K562 (cell line): Measurements from ENCODE around the gene EOGT. TPM values are rescaled to one million over a fixed set of nuclear protein-coding genes. Genes with fewer than 3 reads are reported as not detected.

Source experiments
- ATAC-seq: fragments of 200-7000 bp; cut with Tn5 transposase; 3 replicates; pipeline ENCODE4 v1.9.1; 2020; ENCODE audit warnings: moderate library complexity
- BruUV-seq: library from RNA; stranded (reverse); fragments of 400-500 nt; replicated peaks from 2 replicates; lab custom pipeline; 2021; lab: Mats Ljungman, UMichigan
- CTCF ChIA-PET: fragments of 300-600 bp; formaldehyde crosslinking; extraction: SDS; loops from one replicate; lab custom pipeline; 2021; ENCODE audit warnings: low intra/inter-chr PET ratio; lab: Yijun Ruan, JAX
- POLR2A ChIA-PET: fragments of 300-600, 350-650 bp; sonication (Branson Sonifier 250); formaldehyde crosslinking; extraction: SDS; loops from one replicate; lab custom pipeline; 2021; ENCODE audit warnings: antibody characterized with exemption, inconsistent platforms; lab: Yijun Ruan, JAX
- DNase-seq, 4 experiments: peaks; one replicate each; pipeline versions ENCODE4 v3.0.0 to v3.0.0-alpha.2; 2011 to 2018; ENCODE audit warnings: low spot score in 3 of 4, mixed read lengths in 3 of 4; ENCODE audit errors: extremely low read depth in 1 of 4
- FAIRE-seq: peaks from 2 replicates; lab custom pipeline; 2011; peaks lifted over from hg19 to GRCh38; lab: Jason Lieb, UNC
- H2AFZ ChIP-seq: 2 replicates; pipeline ENCODE4 v1.6.0; 2011; ENCODE audit warnings: low read depth, low read length, control low read depth, inconsistent platforms
- H3K27ac ChIP-seq: fragments of 200-600 bp; 3 replicates; pipeline ENCODE4 v1.8.0; 2011; ENCODE audit warnings: low read depth, mild to moderate bottlenecking, control low read depth, inconsistent platforms, low read length, moderate library complexity, mixed read lengths; ENCODE audit errors: extremely low read depth
- H3K27me3 ChIP-seq, 2 experiments: fragments of 300-600 bp in 1 of 2; 2 replicates in 1 of 2; 3 replicates in 1 of 2; pipeline versions ENCODE4 v1.6.0 to v1.8.0; 2011; ENCODE audit warnings: inconsistent platforms in 2 of 2, low read length in 2 of 2, mild to moderate bottlenecking in 1 of 2, mixed read lengths in 1 of 2, moderate library complexity in 1 of 2; ENCODE audit not compliant: control insufficient read depth in 2 of 2, insufficient read depth in 2 of 2
- H3K36me3 ChIP-seq: fragments of 300-600 bp; 3 replicates; pipeline ENCODE4 v1.8.0; 2011; ENCODE audit warnings: mild to moderate bottlenecking, low read length, inconsistent platforms; ENCODE audit not compliant: control insufficient read depth, insufficient read depth
- H3K4me1 ChIP-seq, 2 experiments: fragments of 200-600 bp in 1 of 2; replicated peaks in 1 of 2; 2 replicates in 1 of 2; 3 replicates in 1 of 2; pipeline versions ENCODE4 v1.5.1 to v1.8.0; 2011; ENCODE audit warnings: inconsistent platforms in 2 of 2, low read length in 2 of 2, mild to moderate bottlenecking in 1 of 2, mixed read lengths in 1 of 2, moderate library complexity in 1 of 2; ENCODE audit not compliant: control insufficient read depth in 2 of 2, insufficient read depth in 2 of 2
- H3K4me2 ChIP-seq: 2 replicates; pipeline ENCODE4 v1.6.1; 2011; ENCODE audit warnings: low read length, control low read depth, inconsistent platforms, mixed read lengths; ENCODE audit not compliant: insufficient read depth
- H3K4me3 ChIP-seq: fragments of 200-600 bp; sonication (generic), shearing (Covaris generic); 2 replicates; pipeline ENCODE4 v1.5.1; 2016; ENCODE audit warnings: control low read depth, inconsistent platforms
- H3K79me2 ChIP-seq: fragments of 200-600 bp; 3 replicates; pipeline ENCODE4 v1.8.0; 2011; ENCODE audit warnings: low read length, inconsistent platforms; ENCODE audit not compliant: control insufficient read depth, insufficient read depth
- H3K9ac ChIP-seq, 2 experiments: 2 replicates each; pipeline versions ENCODE4 v1.6.0 to v1.6.1; 2011; ENCODE audit warnings: low read depth in 2 of 2, low read length in 2 of 2, control low read depth in 1 of 2, inconsistent platforms in 1 of 2, mild to moderate bottlenecking in 1 of 2, mixed read lengths in 1 of 2; ENCODE audit not compliant: insufficient read depth in 1 of 2
- H3K9me1 ChIP-seq: one replicate; pipeline ENCODE4 v1.6.0; 2011; ENCODE audit warnings: inconsistent platforms, mild to moderate bottlenecking, low read length, moderate library complexity; ENCODE audit not compliant: control insufficient read depth, insufficient read depth
- H3K9me3 ChIP-seq: replicated peaks from 2 replicates; pipeline ENCODE4 v1.5.1; 2011; ENCODE audit warnings: low read depth, low read length, inconsistent platforms; ENCODE audit not compliant: control insufficient read depth, insufficient read depth
- H4K20me1 ChIP-seq: replicated peaks from 2 replicates; pipeline ENCODE4 v1.6.1; 2011; ENCODE audit warnings: low read length, inconsistent platforms, mixed read lengths; ENCODE audit not compliant: control insufficient read depth, insufficient read depth
- E2F6 ChIP-seq, 2 experiments: IDR thresholded peaks; 2 replicates each; pipeline ENCODE4 v1.6.1; 2011; ENCODE audit warnings: borderline replicate concordance in 1 of 2, control low read depth in 1 of 2, low read depth in 1 of 2, low read length in 1 of 2, mild to moderate bottlenecking in 1 of 2, mixed read lengths in 1 of 2, moderate library complexity in 1 of 2; ENCODE audit not compliant: insufficient read depth in 1 of 2, insufficient read length in 1 of 2, poor library complexity in 1 of 2, severe bottlenecking in 1 of 2; ENCODE audit errors: extremely low read depth in 1 of 2
- ELF1 ChIP-seq: fragments of 200-800 bp; sonication (Bioruptor generic); IDR thresholded peaks from 2 replicates; pipeline ENCODE4 v1.6.1; 2016; ENCODE audit warnings: missing genetic modification characterization, missing compliant biosample characterization
- KLF1 ChIP-seq: fragments of 450-650 bp; IDR thresholded peaks from 2 replicates; pipeline ENCODE4 v1.6.1; 2016; ENCODE audit warnings: missing genetic modification characterization, missing compliant biosample characterization
- MEF2D ChIP-seq: conservative IDR thresholded peaks from 2 replicates; pipeline ENCODE4 v1.6.1; 2016; ENCODE audit warnings: low read depth, missing genetic modification characterization, missing compliant biosample characterization
- MTF1 ChIP-seq: fragments of 250-450 bp; sonication (Bioruptor Pico); IDR thresholded peaks from 2 replicates; pipeline ENCODE4 v1.9.0; 2021; ENCODE audit warnings: moderate library complexity, mild to moderate bottlenecking, inconsistent platforms, borderline replicate concordance
- NCOA2 ChIP-seq, 2 experiments: fragments of 450-650 bp; IDR thresholded peaks; 2 replicates each; pipeline ENCODE4 v1.6.1; 2018; ENCODE audit warnings: mild to moderate bottlenecking in 2 of 2, moderate library complexity in 1 of 2; ENCODE audit not compliant: partially characterized antibody in 2 of 2
- NCOA4 ChIP-seq: fragments of 450-650 bp; IDR thresholded peaks from 2 replicates; pipeline ENCODE4 v1.6.1; 2018; ENCODE audit warnings: mild to moderate bottlenecking; ENCODE audit not compliant: partially characterized antibody
- NR1H2 ChIP-seq: sonication (generic); formaldehyde crosslinking; IDR thresholded peaks from 2 replicates; pipeline ENCODE4 v1.4.0; 2020; ENCODE audit warnings: mild to moderate bottlenecking, missing genetic modification reagents
- NR4A1 ChIP-seq, 2 experiments: fragments of 250-450 bp in 1 of 2; fragments of 450-650 bp in 1 of 2; sonication (Bioruptor Pico) in 1 of 2; IDR thresholded peaks; 2 replicates each; pipeline versions ENCODE4 v1.4.0 to v1.6.1; 2016 to 2020; ENCODE audit warnings: mild to moderate bottlenecking in 2 of 2, missing compliant biosample characterization in 1 of 2, missing genetic modification characterization in 1 of 2, moderate library complexity in 1 of 2
- SAFB ChIP-seq: fragments of 200-400 bp; formaldehyde crosslinking; IDR thresholded peaks from 2 replicates; pipeline ENCODE4 v1.6.1; 2017; ENCODE audit warnings: low read depth, low read length, borderline replicate concordance
- TAF9B ChIP-seq: fragments of 450-650 bp; IDR thresholded peaks from 2 replicates; pipeline ENCODE4 v1.6.1; 2018; ENCODE audit warnings: mild to moderate bottlenecking; ENCODE audit not compliant: partially characterized antibody
- TGIF2 ChIP-seq: sonication (generic); formaldehyde crosslinking; IDR thresholded peaks from 2 replicates; pipeline ENCODE4 v1.8.1; 2022; ENCODE audit warnings: mild to moderate bottlenecking, missing genetic modification reagents, moderate library complexity
- ZNF239 ChIP-seq: fragments of 250-450 bp; sonication (Bioruptor Pico); IDR thresholded peaks from 2 replicates; pipeline ENCODE4 v1.4.0; 2020; ENCODE audit warnings: mild to moderate bottlenecking
- WGBS: fragments of 100-300 bp; shearing (Covaris generic); methylation state at CpG from one replicate; pipeline ENCODE4 v1.1.6; 2016; ENCODE audit warnings: low coverage, mixed read lengths; ENCODE audit not compliant: insufficient coverage; ENCODE audit errors: missing lambda C conversion rate; 5-methylcytosine and 5-hydroxymethylcytosine counted together
- in situ Hi-C: fragments of 300-500 bp; cut with MboI; formaldehyde crosslinking; loops from 4 replicates; pipeline ENCODE4 v1.15.0; 2018; ENCODE audit warnings: inconsistent platforms, mixed read lengths
- intact Hi-C: fragments of 100-400 bp; cut with micrococcal nuclease; formaldehyde crosslinking; loops from 2 replicates; pipeline ENCODE4 v1.14.2; 2022
- polyA plus RNA-seq, 8 experiments: library from polyadenylated mRNA; depleted of rRNA in 4 of 8; stranded (reverse) in 5 of 8; unstranded in 3 of 8; fragments of >200 nt; fragmentation: Nextera tagmentation in 2 of 8; fragmentation: Illumina TruSeq in 1 of 8; extraction: Ambion mirVana in 2 of 8; extraction: Trizol in 1 of 8; gene quantifications; 2 replicates each; pipeline versions ENCODE4 v1.2.1 to v1.2.3, GENCODE V29; 2011 to 2014; ENCODE audit warnings: inconsistent platforms in 1 of 8, missing spikeins in 1 of 8
- total RNA-seq, 7 experiments: library from RNA; depleted of rRNA in 6 of 7; stranded (reverse); fragments of >200 nt in 6 of 7; fragmentation: Illumina TruSeq in 2 of 7; extraction: Trizol in 2 of 7; gene quantifications; 2 replicates each; pipeline versions ENCODE4 v1.2.1 to v1.2.3, GENCODE V29; 2011 to 2021; ENCODE audit warnings: low replicate concordance in 1 of 7

Gene EOGT
- total and polyA plus RNA-seq, 9 of the 15 experiments (the other 6 are each of a cell fraction or from before 2014, with no cell fraction given): 3.6 to 17.9 (median 7.4) TPM

GRCh38 chr3:69008980-69009379, 4.5 kb downstream of the EOGT start (continued):
- TF ChIP-seq NCOA2 (IDR thresholded peaks at IDR 0.05; ENCODE audit: partially characterized antibody in 2 of 2): no peak
- TF ChIP-seq MEF2D (tag): no peak
- no peak for TF ChIP-seq KLF1 (tag)
- TF ChIP-seq NR4A1 (CRISPR knock-in tag; IDR thresholded peaks at IDR 0.05): no peak
- no peak for TF ChIP-seq NR4A1 (tag; IDR thresholded peaks at IDR 0.05)
- TF ChIP-seq NCOA4: no peak
- no peak for TF ChIP-seq MTF1 (CRISPR knock-in tag)
- no peak for TF ChIP-seq TAF9B
- no peak for TF ChIP-seq NR1H2 (CRISPR knock-in tag)
- no peak for TF ChIP-seq ELF1
- no peak for TF ChIP-seq SAFB
- no peak for TF ChIP-seq TGIF2 (CRISPR knock-in tag)

- Histone ChIP-seq H4K20me1 (no peaks in the 10 kb centered on the region), H2AFZ (no peak overlapping the region), H3K4me1 (no peaks in the 10 kb centered on the region), H3K79me2 (no peaks in the 10 kb centered on the region), H3K27ac (no peak overlapping the region), H3K4me2 (no peak overlapping the region), H3K36me3 (peaks cover 69% of the 10 kb centered on the region; the same call in 2 of the 3 replicates), H3K9ac (no peak overlapping the region), H3K27me3 (no peaks in the 10 kb centered on the region), H3K9me1 (no peaks in the 10 kb centered on the region), H3K4me3 (no peak overlapping the region), H3K9me3 (no peaks in the 10 kb centered on the region)
- WGBS: 94% methylated on average over 4 of the region's 5 CpGs
- FAIRE-seq (no peak), DNase-seq (no peak), ATAC-seq (no peak)
- in situ Hi-C loops: no loop called here
- BruUV-seq: no TSS peak
- CTCF ChIA-PET: no interaction called here
- TF ChIP-seq ZNF239 (CRISPR knock-in tag) (no peak), E2F6 (IDR thresholded peaks at IDR 0.05; ENCODE audit: borderline replicate concordance in 1 of 2, extremely low read depth in 1 of 2, insufficient read depth in 1 of 2, insufficient read length in 1 of 2, low read depth in 1 of 2, low read length in 1 of 2, poor library complexity in 1 of 2, severe bottlenecking in 1 of 2) (no peak)
- intact Hi-C loops: no loop called here
- POLR2A ChIA-PET: interaction anchor here (1.5 to 2.4 kb wide), 2 partner anchors 9 to 43 kb away, joined by 3 to 6 read pairs; no protein-coding TSS in a partner anchor
Observed at GRCh38 chr3:69005791-69006482, 7.5 kb downstream of the EOGT start.
